ENCODE data around the gene C1RL.
"Not testable (repeated sequence)": the region's sequence is repeated elsewhere in the genome, so short reads cannot be mapped to it uniquely, and the experiment has no call there.

Gene C1RL

DNA sequence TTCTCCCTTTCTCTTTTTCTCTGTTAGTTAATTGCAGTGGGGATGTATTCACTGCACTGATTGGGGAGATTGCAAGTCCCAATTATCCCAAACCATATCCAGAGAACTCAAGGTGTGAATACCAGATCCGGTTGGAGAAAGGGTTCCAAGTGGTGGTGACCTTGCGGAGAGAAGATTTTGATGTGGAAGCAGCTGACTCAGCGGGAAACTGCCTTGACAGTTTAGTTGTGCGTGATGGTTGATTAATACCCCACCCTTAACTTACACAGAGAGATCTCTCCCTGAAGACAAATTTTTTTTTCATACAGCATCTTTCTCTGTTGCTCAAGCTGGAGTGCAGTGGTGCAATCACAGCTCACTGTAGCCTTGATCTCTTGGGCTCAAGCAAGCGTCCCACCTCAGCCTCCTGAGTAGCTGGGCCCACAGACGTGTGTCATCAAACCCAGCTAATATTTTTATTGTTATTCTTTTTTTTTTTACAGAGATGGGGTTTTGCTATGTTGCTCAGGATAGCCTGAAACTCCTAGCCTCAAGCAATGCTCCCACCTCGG is 43.9 kb downstream of the C1RL start:
- DNase-seq (ENCODE audit: low read depth in 2 of 2) = no peak

DNA sequence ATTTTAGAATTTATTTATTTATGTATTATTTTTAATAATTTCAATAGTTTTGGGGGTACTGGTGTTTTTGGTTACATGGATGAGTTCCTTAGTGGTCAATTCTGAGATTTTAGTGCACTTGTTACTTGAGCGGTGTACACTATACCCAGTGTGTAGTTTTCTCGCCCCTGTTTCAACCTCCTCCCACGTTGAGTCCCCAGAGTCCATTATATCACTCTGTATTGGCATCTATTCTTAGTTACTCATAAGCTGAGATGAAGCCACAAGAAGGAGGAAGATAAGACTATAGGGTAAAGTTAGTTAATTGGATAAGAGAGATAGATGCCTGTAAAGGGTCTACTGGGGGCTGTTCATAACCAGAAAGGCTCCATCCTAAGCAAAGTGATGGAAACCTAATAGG is 44.5 kb downstream of the C1RL start:
- DNase-seq (ENCODE audit: low read depth in 2 of 2) = no peak

DNA sequence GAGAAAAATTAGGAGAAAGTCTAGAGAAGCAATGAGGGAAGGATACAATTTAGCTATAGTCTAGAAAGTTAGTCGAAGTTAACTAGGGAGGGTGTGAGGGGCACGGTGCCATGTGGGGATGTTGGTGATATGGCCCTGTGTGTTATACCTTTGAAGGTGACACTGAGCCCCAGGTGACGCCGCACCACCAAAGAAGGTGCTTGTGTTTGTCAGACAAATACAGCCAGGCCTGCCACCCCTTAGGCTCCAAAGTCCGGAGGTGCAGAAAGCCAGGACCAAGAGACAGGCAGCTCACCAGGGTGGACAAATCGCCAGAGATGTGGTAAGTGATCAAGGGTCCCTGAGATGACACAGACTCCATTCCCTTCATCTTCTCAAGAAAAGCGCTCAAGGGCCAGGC is 47.4 kb downstream of the C1RL start:
- no peak for DNase-seq (ENCODE audit: low read depth in 2 of 2)

DNA sequence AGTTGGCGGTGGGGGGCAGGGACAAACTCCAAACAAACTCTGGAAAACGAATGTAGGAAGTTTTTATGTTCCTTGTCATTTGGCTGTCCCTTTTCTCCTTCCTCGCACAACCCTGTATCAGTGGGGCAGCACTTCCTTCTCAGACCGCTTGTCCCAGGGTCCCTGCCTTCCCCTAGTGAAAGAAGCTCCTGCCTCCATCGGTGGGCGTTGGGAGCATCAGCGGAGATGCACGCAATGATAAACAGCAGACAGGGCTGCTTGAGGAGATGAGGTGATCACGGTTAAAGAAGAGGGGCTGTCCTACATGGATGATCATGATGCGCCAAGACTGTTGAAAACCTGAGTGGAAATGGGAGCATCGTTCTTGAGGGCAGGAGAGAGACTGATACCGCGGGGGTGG is 47.9 kb downstream of the C1RL start:
- DNase-seq (ENCODE audit: low read depth in 2 of 2) = no peak

DNA sequence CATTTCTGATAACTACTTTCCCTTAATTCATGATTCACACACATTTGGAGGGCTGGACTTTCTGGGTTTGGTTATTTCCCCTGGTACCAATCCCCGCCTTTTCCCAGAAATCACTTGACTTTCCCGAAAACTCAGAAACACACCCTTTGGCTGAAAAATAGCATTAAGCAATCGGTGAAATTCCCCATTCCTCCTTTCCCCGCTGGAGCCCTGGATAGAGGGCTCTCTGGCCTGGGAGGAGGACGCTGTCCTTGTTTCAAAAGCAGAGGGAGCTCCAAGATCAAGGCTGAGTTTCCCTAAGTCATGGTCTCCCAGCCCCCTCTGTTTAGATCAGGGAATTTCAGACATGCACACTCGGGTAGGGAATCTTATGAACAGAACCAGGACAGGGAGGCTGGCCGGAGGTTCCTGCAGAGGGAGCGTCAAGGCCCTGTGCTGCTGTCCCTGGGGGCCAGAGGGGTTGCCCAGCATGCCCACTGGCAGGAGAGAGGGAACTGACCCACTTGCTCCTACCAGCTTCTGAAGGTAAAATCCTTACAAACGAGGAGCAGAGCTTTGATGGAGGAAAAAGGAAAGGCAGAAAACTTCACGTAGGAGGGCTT is 48.6 kb downstream of the C1RL start, which contains the start of gene C1S:
TSS of gene C1S (plus strand) at position 366 of the 602 bp plus-strand sequence. CDS start 1,195 bp downstream, outside the sequence.
- no peak for DNase-seq (ENCODE audit: low read depth in 2 of 2)

DNA sequence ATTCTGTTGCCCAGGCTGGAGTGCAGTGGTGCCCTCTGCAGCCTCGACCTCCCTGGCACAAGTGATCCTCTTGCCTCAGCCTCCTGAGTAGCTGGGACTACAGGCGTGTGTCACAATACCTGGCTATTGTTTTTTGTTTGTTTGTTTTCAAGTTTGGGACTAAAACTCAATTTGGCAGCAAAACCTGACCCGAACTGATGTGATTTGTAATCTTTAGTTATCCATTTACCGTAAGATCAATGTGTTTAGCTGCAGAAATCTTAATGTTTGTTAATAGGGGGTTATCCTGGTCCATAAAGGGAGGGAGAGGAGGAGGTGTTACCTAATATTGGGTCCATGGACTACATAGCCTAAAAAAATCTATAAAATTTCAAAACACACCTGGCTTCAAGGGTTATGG is 49.2 kb downstream of the C1RL start:
- no peak for DNase-seq (ENCODE audit: low read depth in 2 of 2)

DNA sequence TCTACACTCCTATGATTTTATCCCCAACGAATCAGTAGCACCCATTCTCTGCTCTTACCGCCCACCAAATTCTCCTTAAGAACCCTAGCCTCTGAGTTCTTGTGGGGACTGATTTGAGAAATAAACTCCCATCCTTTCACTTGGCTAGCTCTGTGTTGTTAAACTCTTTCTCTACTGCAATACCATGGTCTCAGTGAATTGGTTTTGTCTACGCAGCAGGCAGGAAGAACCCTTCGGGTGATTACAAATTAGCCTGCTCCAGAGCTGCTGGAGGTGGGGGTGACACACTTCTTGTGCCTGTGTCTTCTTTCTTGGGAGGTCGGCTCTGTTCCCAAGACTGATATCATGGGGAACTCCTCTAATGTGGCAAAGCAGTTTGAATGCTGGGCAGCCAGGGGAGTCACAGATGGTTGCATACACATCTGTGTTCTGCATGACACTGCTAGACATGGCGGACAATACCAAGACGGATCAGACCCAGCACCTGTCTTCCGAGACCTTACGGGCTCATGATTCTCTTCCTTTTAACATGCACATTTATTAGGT is 50.1 kb downstream of the C1RL start:
- DNase-seq (ENCODE audit: low read depth in 2 of 2) = no peak

DNA sequence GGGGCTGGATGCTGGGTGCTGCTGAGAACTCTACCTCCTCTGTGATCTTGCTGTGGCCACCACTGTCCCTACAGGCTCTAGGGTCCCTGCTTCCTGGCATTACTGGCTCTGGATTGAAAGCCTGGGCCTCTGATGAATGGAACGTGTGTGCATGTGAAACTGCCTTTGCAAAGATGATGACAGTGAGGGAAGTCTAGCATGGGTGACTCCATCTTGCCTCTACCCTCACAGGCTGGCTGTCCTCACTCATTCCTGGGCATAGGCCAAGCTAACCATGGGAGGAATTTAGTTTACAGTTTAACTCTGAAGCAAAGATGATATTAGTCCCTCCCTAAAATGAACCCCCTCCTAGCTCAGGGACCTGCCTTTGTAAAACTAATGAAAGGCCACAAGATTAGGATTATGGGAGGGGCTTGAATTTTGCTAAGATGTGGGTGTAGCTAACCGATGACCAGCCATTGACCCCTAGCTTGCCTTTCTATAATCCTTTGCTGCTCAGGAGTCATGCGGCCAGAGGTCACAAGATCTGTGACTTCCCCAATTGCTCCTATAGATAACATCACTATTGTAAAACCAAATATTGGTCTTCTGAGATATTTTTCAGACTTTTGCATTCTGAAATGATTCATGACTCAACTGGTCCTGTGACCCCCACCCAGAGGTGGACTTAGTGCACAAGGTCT is 50.7 kb downstream of the C1RL start:
- no peak for DNase-seq (ENCODE audit: low read depth in 2 of 2)

DNA sequence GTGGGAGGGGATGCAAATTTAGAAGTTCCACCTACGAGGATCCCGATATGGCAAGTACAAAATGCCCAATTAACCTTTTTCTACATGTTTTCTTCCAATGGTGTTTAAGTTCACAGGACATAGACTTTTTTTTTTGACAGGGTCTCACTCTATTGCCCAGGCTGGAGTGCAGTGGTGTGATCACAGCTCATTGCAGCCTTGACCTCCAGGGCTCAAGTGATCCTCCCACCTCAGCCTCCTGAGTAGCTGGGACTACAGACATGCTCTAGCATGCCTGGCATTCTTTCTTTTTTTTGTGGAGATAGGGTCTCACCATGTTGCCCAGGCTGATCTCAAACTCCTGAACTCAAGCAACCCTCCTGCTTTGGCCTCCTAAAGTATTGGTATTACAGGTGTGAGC is 53.3 kb downstream of the C1RL start:
- DNase-seq (ENCODE audit: low read depth in 2 of 2) = not testable (repeated sequence)

DNA sequence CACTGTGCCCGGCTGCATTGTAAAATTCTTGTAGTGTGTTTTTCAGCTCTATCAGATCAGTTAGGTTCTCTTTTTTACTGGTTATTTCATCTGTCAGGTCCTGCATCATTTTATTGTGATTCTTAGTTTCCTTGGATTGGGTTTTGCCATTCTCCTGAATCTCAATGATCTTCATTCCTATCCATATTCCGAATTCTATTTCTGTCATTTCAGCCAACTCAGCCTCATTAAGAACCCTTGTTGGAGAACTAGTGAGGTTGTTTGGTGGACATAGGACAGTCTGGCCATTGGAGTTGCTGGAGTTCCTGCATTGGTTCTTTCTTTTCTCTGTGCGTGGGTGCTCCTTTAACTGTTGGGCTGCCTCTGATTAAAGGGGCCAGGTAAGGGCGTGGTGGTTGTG is 54.1 kb downstream of the C1RL start:
- DNase-seq (ENCODE audit: low read depth in 2 of 2) = no peak

DNA sequence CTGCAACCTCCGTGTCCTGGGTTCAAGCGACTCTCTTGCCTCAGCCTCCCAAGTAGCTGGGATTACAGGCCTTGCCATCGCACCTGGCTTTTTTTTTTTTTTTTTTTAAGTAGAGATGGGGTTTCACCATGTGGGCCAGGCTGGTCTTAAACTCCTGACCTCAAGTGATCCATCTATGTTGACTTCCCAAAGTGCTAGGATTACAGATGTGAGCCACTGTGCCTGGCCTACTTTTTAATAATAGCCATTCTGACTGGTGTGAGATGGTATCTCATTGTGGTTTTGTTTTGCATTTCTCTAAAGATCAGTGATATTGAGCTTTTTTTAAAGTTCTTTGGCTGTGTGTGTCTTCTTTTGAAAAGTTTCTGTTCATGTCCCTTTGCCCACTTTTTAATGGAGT is 59.0 kb downstream of the C1RL start:
- not testable (repeated sequence) for DNase-seq (ENCODE audit: low read depth in 2 of 2)

DNA sequence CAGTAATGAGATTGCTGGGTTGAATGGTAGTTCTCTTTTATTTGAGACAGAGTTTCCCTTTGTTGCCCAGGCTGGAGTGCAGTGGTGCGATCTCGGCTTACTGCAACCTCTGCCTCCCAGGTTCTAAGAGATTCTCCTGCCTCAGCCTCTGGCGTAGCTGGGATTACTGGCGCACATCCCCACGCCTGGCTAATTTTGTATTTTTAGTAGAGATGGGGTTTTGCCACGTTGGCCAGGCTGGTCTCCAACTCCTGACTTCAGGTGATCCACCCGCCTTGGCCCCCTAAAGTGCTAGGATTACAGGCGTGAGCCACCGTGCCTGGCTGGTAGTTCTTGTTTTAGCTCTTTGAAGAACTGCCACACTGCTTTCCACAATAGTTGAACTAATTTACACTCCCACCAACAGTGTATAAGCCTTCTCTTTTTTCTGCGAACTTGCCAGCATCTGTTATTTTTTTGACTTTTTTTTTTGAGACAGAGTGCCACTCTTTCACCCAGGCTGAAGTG is 59.5 kb downstream of the C1RL start:
- DNase-seq (ENCODE audit: low read depth in 2 of 2) = not testable (repeated sequence)

DNA sequence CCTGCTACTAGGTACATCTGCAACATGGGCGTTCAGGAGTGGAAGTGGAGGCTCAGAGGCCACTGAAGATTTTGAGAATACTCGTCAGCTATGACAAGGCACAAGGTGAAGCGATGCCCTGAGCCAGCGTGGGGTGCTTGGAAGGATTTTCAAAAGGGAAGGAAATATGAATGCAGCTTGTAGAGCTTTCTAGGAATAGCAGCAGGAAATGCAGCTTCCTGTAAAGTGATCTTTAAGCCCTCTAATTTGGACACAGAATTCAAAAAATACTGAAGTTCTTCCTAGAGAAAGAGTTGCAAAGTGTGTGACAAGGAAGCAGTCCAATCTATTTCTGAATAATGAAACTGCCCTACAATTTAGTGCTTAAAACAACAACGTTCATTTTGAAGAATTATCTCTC is 61.7 kb downstream of the C1RL start:
- no peak for DNase-seq (ENCODE audit: low read depth in 2 of 2)

DNA sequence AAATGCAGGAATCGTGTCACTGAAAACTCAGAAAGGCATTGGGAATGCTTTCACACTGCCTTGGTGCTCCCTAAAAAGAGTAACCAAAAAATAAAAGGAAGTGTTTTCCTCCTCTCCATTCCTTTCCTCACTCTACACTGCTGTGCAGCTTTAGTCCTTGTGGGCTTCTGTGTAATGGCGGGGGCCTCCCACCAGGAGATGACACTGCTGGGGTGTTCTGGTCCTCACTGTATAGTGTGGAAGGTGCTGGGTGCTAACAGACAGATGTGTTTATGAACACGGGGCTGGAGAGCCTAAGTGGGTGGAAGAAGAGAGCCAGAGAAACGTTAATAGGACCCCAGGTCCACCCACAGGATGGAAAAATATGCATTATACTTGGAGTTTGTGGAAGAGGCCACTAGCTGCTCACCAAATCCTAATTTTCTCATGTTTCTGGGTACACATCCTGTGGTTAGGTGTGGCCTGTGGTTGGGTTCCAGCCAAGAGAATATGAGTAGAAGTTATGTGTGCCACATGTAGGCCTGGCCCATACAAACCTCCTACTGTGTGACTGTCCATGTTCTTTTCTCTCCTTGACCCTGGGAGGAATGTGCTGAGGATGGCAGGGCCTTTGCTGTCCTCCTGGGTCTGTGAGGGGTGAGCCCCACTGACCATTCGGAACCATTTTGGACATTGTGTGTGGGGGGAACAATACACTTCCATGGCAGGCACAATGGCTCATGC is 62.5 kb downstream of the C1RL start:
- DNase-seq (ENCODE audit: low read depth in 2 of 2) = no peak

DNA sequence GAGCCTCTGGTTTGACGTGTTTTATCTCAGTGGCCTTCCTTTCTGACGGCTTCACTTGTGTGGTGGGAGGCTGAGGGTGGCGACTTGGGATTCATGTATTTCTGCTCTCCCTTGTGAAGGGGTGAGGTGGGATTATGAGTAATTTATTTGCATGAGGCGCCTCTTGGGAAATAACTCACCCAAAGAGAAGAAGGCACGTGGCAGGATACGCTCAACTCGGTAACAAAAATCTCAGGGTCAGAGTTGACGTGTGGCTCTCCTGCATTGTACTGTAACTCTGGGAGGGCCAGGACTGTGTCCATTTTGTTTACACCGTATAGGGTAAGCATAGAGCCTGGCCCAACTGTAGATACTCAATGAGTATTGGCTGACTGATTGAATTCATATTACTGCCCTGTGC is 63.1 kb downstream of the C1RL start:
- no peak for DNase-seq (ENCODE audit: low read depth in 2 of 2)

Measured in stimulated activated CD8-positive, alpha-beta memory T cell treated with anti-CD3 and anti-CD28 coated beads, Interleukin-15, amount 100 ng/mL, for 48 hours (primary cell).